ENCODE measurements around the gene NFASC.

The NFASC gene

GRCh38 chr1:204962742-204963632 lies 92.3 kb downstream of the NFASC start:
- Histone ChIP-seq H3K27me3 (ENCODE audit: control insufficient read depth, insufficient read depth, low read length, poor library complexity, severe bottlenecking) (no peaks in the 10 kb centered on the region), H3K36me3 (ENCODE audit: control insufficient read depth, insufficient read depth, low read length) (no peaks in the 10 kb centered on the region), H3K4me3 (ENCODE audit: insufficient read depth, low read depth, low read length) (no peak overlapping the region), H3K4me1 (ENCODE audit: control insufficient read depth, insufficient read depth, low read length) (no peaks in the 10 kb centered on the region), H3K9me3 (ENCODE audit: control insufficient read depth, low read length) (no peaks in the 10 kb centered on the region), H3K27ac (ENCODE audit: insufficient read depth, low read depth, low read length, poor library complexity, severe bottlenecking) (no peak overlapping the region)
- 94 to 98% methylated on average over 6 of the region's 6 CpGs for WGBS, 2 experiments

- no peak overlapping the region for H3K27ac ChIP-seq (ENCODE audit: insufficient read depth, low read depth, low read length, poor library complexity, severe bottlenecking)
- no peaks in the 10 kb centered on the region for H3K4me1 ChIP-seq (ENCODE audit: control insufficient read depth, insufficient read depth, low read length)
- H3K36me3 ChIP-seq (ENCODE audit: control insufficient read depth, insufficient read depth, low read length), result no peaks in the 10 kb centered on the region
- H3K27me3 ChIP-seq (ENCODE audit: control insufficient read depth, insufficient read depth, low read length, poor library complexity, severe bottlenecking), result no peaks in the 10 kb centered on the region
- no peaks in the 10 kb centered on the region for H3K9me3 ChIP-seq (ENCODE audit: control insufficient read depth, low read length)
- WGBS, 2 experiments, result 90% methylated on average over 6 of the region's 6 CpGs
- no peak overlapping the region for H3K4me3 ChIP-seq (ENCODE audit: insufficient read depth, low read depth, low read length)
Measured at GRCh38 chr1:204967451-204967850, 96.8 kb downstream of the NFASC start.

GRCh38 chr1:204968135-204968534 lies 97.5 kb downstream of the NFASC start:
- Histone ChIP-seq H3K27ac (ENCODE audit: insufficient read depth, low read depth, low read length, poor library complexity, severe bottlenecking) (no peak overlapping the region), H3K4me1 (ENCODE audit: control insufficient read depth, insufficient read depth, low read length) (no peaks in the 10 kb centered on the region), H3K36me3 (ENCODE audit: control insufficient read depth, insufficient read depth, low read length) (no peaks in the 10 kb centered on the region), H3K4me3 (ENCODE audit: insufficient read depth, low read depth, low read length) (no peak overlapping the region), H3K27me3 (ENCODE audit: control insufficient read depth, insufficient read depth, low read length, poor library complexity, severe bottlenecking) (no peaks in the 10 kb centered on the region), H3K9me3 (ENCODE audit: control insufficient read depth, low read length) (no peaks in the 10 kb centered on the region)
- WGBS, 2 experiments, result 94 to 95% methylated on average over 10 of the region's 10 CpGs

GRCh38 chr1:204968951-204969350 lies 98.3 kb downstream of the NFASC start:
- no peaks in the 10 kb centered on the region for H3K27me3 ChIP-seq (ENCODE audit: control insufficient read depth, insufficient read depth, low read length, poor library complexity, severe bottlenecking)
- no peaks in the 10 kb centered on the region for H3K9me3 ChIP-seq (ENCODE audit: control insufficient read depth, low read length)
- WGBS, 2 experiments, result 96% methylated on average over 16 of the region's 16 CpGs
- no peaks in the 10 kb centered on the region for H3K4me1 ChIP-seq (ENCODE audit: control insufficient read depth, insufficient read depth, low read length)
- H3K27ac ChIP-seq (ENCODE audit: insufficient read depth, low read depth, low read length, poor library complexity, severe bottlenecking), result no peak overlapping the region
- H3K4me3 ChIP-seq (ENCODE audit: insufficient read depth, low read depth, low read length), result no peak overlapping the region
- no peaks in the 10 kb centered on the region for H3K36me3 ChIP-seq (ENCODE audit: control insufficient read depth, insufficient read depth, low read length)

- no peak overlapping the region for H3K4me3 ChIP-seq (ENCODE audit: insufficient read depth, low read depth, low read length)
- no peaks in the 10 kb centered on the region for H3K9me3 ChIP-seq (ENCODE audit: control insufficient read depth, low read length)
- H3K27ac ChIP-seq (ENCODE audit: insufficient read depth, low read depth, low read length, poor library complexity, severe bottlenecking), result no peak overlapping the region
- no peaks in the 10 kb centered on the region for H3K36me3 ChIP-seq (ENCODE audit: control insufficient read depth, insufficient read depth, low read length)
- no peaks in the 10 kb centered on the region for H3K27me3 ChIP-seq (ENCODE audit: control insufficient read depth, insufficient read depth, low read length, poor library complexity, severe bottlenecking)
- WGBS, 2 experiments, result 95% methylated on average over 2 of the region's 2 CpGs
- H3K4me1 ChIP-seq (ENCODE audit: control insufficient read depth, insufficient read depth, low read length), result peaks cover 5% of the 10 kb centered on the region
Measured at GRCh38 chr1:204970937-204971336, 100.3 kb downstream of the NFASC start.

- Histone ChIP-seq H3K36me3 (ENCODE audit: control insufficient read depth, insufficient read depth, low read length) (no peaks in the 10 kb centered on the region), H3K4me1 (ENCODE audit: control insufficient read depth, insufficient read depth, low read length) (peaks cover 5% of the 10 kb centered on the region), H3K9me3 (ENCODE audit: control insufficient read depth, low read length) (no peaks in the 10 kb centered on the region), H3K27me3 (ENCODE audit: control insufficient read depth, insufficient read depth, low read length, poor library complexity, severe bottlenecking) (no peaks in the 10 kb centered on the region), H3K27ac (ENCODE audit: insufficient read depth, low read depth, low read length, poor library complexity, severe bottlenecking) (no peak overlapping the region), H3K4me3 (ENCODE audit: insufficient read depth, low read depth, low read length) (no peak overlapping the region)
- WGBS, 2 experiments, result 77 to 82% methylated on average over 12 of the region's 12 CpGs
Measured at GRCh38 chr1:204971517-204972336, 101.1 kb downstream of the NFASC start.

GRCh38 chr1:204972426-204972825 lies 101.8 kb downstream of the NFASC start:
- Histone ChIP-seq H3K9me3 (ENCODE audit: control insufficient read depth, low read length) (no peaks in the 10 kb centered on the region), H3K4me1 (ENCODE audit: control insufficient read depth, insufficient read depth, low read length) (peaks cover 5% of the 10 kb centered on the region), H3K27me3 (ENCODE audit: control insufficient read depth, insufficient read depth, low read length, poor library complexity, severe bottlenecking) (no peaks in the 10 kb centered on the region), H3K27ac (ENCODE audit: insufficient read depth, low read depth, low read length, poor library complexity, severe bottlenecking) (no peak overlapping the region), H3K36me3 (ENCODE audit: control insufficient read depth, insufficient read depth, low read length) (no peaks in the 10 kb centered on the region), H3K4me3 (ENCODE audit: insufficient read depth, low read depth, low read length) (no peak overlapping the region)
- no CpG with 5 or more reads among the region's 1 CpG for WGBS, 2 experiments

- WGBS, 2 experiments, result 77 to 79% methylated on average over 6 of the region's 6 CpGs
- Histone ChIP-seq H3K27ac (ENCODE audit: insufficient read depth, low read depth, low read length, poor library complexity, severe bottlenecking) (no peak overlapping the region), H3K36me3 (ENCODE audit: control insufficient read depth, insufficient read depth, low read length) (no peaks in the 10 kb centered on the region), H3K4me3 (ENCODE audit: insufficient read depth, low read depth, low read length) (no peak overlapping the region), H3K27me3 (ENCODE audit: control insufficient read depth, insufficient read depth, low read length, poor library complexity, severe bottlenecking) (no peaks in the 10 kb centered on the region), H3K4me1 (ENCODE audit: control insufficient read depth, insufficient read depth, low read length) (peaks cover 5% of the 10 kb centered on the region), H3K9me3 (ENCODE audit: control insufficient read depth, low read length) (no peaks in the 10 kb centered on the region)
Measured at GRCh38 chr1:204973449-204973848, 102.8 kb downstream of the NFASC start.

GRCh38 chr1:204974327-204974726 lies 103.7 kb downstream of the NFASC start:
- WGBS, 2 experiments, result 73 to 82% methylated on average over 2 of the region's 2 CpGs
- H3K4me1 ChIP-seq (ENCODE audit: control insufficient read depth, insufficient read depth, low read length), result peaks cover 5% of the 10 kb centered on the region
- no peaks in the 10 kb centered on the region for H3K27me3 ChIP-seq (ENCODE audit: control insufficient read depth, insufficient read depth, low read length, poor library complexity, severe bottlenecking)
- no peaks in the 10 kb centered on the region for H3K9me3 ChIP-seq (ENCODE audit: control insufficient read depth, low read length)
- H3K4me3 ChIP-seq (ENCODE audit: insufficient read depth, low read depth, low read length), result no peak overlapping the region
- H3K27ac ChIP-seq (ENCODE audit: insufficient read depth, low read depth, low read length, poor library complexity, severe bottlenecking), result no peak overlapping the region
- H3K36me3 ChIP-seq (ENCODE audit: control insufficient read depth, insufficient read depth, low read length), result no peaks in the 10 kb centered on the region

GRCh38 chr1:204975021-204975420 lies 104.4 kb downstream of the NFASC start:
- Histone ChIP-seq H3K4me1 (ENCODE audit: control insufficient read depth, insufficient read depth, low read length) (peaks cover 5% of the 10 kb centered on the region), H3K4me3 (ENCODE audit: insufficient read depth, low read depth, low read length) (no peak overlapping the region), H3K27ac (ENCODE audit: insufficient read depth, low read depth, low read length, poor library complexity, severe bottlenecking) (no peak overlapping the region), H3K36me3 (ENCODE audit: control insufficient read depth, insufficient read depth, low read length) (no peaks in the 10 kb centered on the region), H3K9me3 (ENCODE audit: control insufficient read depth, low read length) (no peaks in the 10 kb centered on the region), H3K27me3 (ENCODE audit: control insufficient read depth, insufficient read depth, low read length, poor library complexity, severe bottlenecking) (no peaks in the 10 kb centered on the region)
- 90 to 92% methylated on average over 12 of the region's 12 CpGs for WGBS, 2 experiments
